ENCODE results near the gene GRWD1. TPM values are rescaled to one million over a fixed set of nuclear protein-coding genes. Genes with fewer than 3 reads are reported as not detected.
"Not testable (repeated sequence)": the region's sequence is repeated elsewhere in the genome, so short reads cannot be mapped to it uniquely, and the experiment has no call there.

Gene GRWD1
- polyA plus RNA-seq, 3 donors = 29.1 to 31.9 (median 31.6) TPM

GRCh38 chr19:48477067-48477685, 31.4 kb downstream of the GRWD1 start:
- DNase-seq = no peak

- DNase-seq = no peak
Measured at GRCh38 chr19:48477698-48478338, 32.0 kb downstream of the GRWD1 start.

GRCh38 chr19:48478339-48479256, 32.8 kb downstream of the GRWD1 start:
- no peak for DNase-seq

GRCh38 chr19:48479686-48480085, 33.9 kb downstream of the GRWD1 start:
- DNase-seq = no peak

GRCh38 chr19:48480183-48480557, 34.4 kb downstream of the GRWD1 start:
- DNase-seq = no peak

- DNase-seq = no peak
Measured at GRCh38 chr19:48480558-48481500, 35.0 kb downstream of the GRWD1 start.

GRCh38 chr19:48481846-48482639, 36.3 kb downstream of the GRWD1 start:
- DNase-seq = no peak

GRCh38 chr19:48483301-48483700, 37.5 kb downstream of the GRWD1 start:
- no peak for DNase-seq

- DNase-seq = no peak
Measured at GRCh38 chr19:48484247-48484893, 38.6 kb downstream of the GRWD1 start.

- DNase-seq = no peak
Measured at GRCh38 chr19:48484931-48485612, 39.3 kb downstream of the GRWD1 start.

GRCh38 chr19:48486706-48487105, 40.9 kb downstream of the GRWD1 start:
- not testable (repeated sequence) for DNase-seq

GRCh38 chr19:48487544-48487943, 41.8 kb downstream of the GRWD1 start:
- DNase-seq = no peak

- no peak for DNase-seq
Measured at GRCh38 chr19:48487948-48488347, 42.2 kb downstream of the GRWD1 start.

GRCh38 chr19:48488478-48488877, 42.7 kb downstream of the GRWD1 start:
- DNase-seq = not testable (repeated sequence)

- no peak for DNase-seq
Measured at GRCh38 chr19:48489608-48490216, 43.9 kb downstream of the GRWD1 start.

- DNase-seq = no peak
Measured at GRCh38 chr19:48490981-48491792, 45.4 kb downstream of the GRWD1 start.

GRCh38 chr19:48491793-48492123, 46.0 kb downstream of the GRWD1 start:
- DNase-seq = no peak
